CD8-positive, alpha-beta memory T cell (primary cell): ENCODE results near the gene OR6S1. TPM values are rescaled to one million over a fixed set of nuclear protein-coding genes. Genes with fewer than 3 reads are reported as not detected.
"Not testable (repeated sequence)": the region's sequence is repeated elsewhere in the genome, so short reads cannot be mapped to it uniquely, and the experiment has no call there.

Source experiments
- CTCF ChIA-PET: fragments of 350-600 bp; sonication (Branson Sonifier 250); formaldehyde crosslinking; loops from one replicate; lab custom pipeline; 2021; ENCODE audit warnings: antibody characterized with exemption; lab: Charles Lee
- POLR2A ChIA-PET: fragments of 350-600 bp; sonication (Branson Sonifier 250); formaldehyde crosslinking; loops from one replicate; lab custom pipeline; 2021; ENCODE audit warnings: antibody characterized with exemption; lab: Charles Lee
- DNase-seq, 5 donors: peaks; one replicate each; pipeline versions ENCODE4 v3.0.0 to v3.0.0-alpha.2; 2020 to 2022; ENCODE audit warnings: mixed read lengths in 1 of 5
- H3K27ac ChIP-seq: one replicate; pipeline ENCODE4 v1.7.0; 2013; ENCODE audit warnings: low read depth, mild to moderate bottlenecking, low read length, moderate library complexity
- H3K27me3 ChIP-seq: 2 replicates; pipeline ENCODE4 v1.7.0; 2013; ENCODE audit warnings: low read length, mild to moderate bottlenecking; ENCODE audit not compliant: insufficient read depth, poor library complexity, severe bottlenecking
- H3K36me3 ChIP-seq: 2 replicates; pipeline ENCODE4 v1.7.0; 2013; ENCODE audit warnings: mild to moderate bottlenecking, low read length, moderate library complexity; ENCODE audit not compliant: insufficient read depth
- H3K4me1 ChIP-seq: 2 replicates; pipeline ENCODE4 v1.7.0; 2013; ENCODE audit warnings: mild to moderate bottlenecking, low read length, moderate library complexity; ENCODE audit not compliant: insufficient read depth
- H3K4me3 ChIP-seq: 2 replicates; pipeline ENCODE4 v1.7.0; 2013; ENCODE audit warnings: mild to moderate bottlenecking, low read length
- H3K9me3 ChIP-seq: 2 replicates; pipeline ENCODE4 v1.7.0; 2013; ENCODE audit warnings: mild to moderate bottlenecking, low read length
- H3K27ac Mint-ChIP-seq, 8 donors: one replicate each; pipeline ENCODE4 v1.8.0; 2020 to 2021; ENCODE audit warnings: mixed read lengths in 8 of 8, mild to moderate bottlenecking in 6 of 8, inconsistent platforms in 3 of 8, moderate library complexity in 3 of 8
- H3K27me3 Mint-ChIP-seq, 2 donors: one replicate each; pipeline ENCODE4 v1.8.0; 2020 to 2021; ENCODE audit warnings: mixed read lengths in 2 of 2, mild to moderate bottlenecking in 1 of 2, moderate library complexity in 1 of 2
- H3K36me3 Mint-ChIP-seq, 3 donors: one replicate each; pipeline ENCODE4 v1.8.0; 2020 to 2021; ENCODE audit warnings: mixed read lengths in 3 of 3, inconsistent platforms in 1 of 3, mild to moderate bottlenecking in 1 of 3
- H3K4me1 Mint-ChIP-seq, 3 donors: one replicate each; pipeline ENCODE4 v1.8.0; 2020 to 2021; ENCODE audit warnings: mixed read lengths in 3 of 3, inconsistent platforms in 1 of 3, mild to moderate bottlenecking in 1 of 3
- H3K4me3 Mint-ChIP-seq, 7 donors: one replicate each; pipeline ENCODE4 v1.8.0; 2020 to 2021; ENCODE audit warnings: mixed read lengths in 7 of 7, mild to moderate bottlenecking in 6 of 7, moderate library complexity in 4 of 7, inconsistent platforms in 2 of 7
- H3K9me3 Mint-ChIP-seq, 5 donors: one replicate each; pipeline ENCODE4 v1.8.0; 2020 to 2022; ENCODE audit warnings: mixed read lengths in 5 of 5, mild to moderate bottlenecking in 3 of 5, moderate library complexity in 2 of 5, inconsistent platforms in 1 of 5
- polyA plus RNA-seq: library from polyadenylated mRNA; unstranded; fragments of 300-500 nt; fragmentation: Illumina TruSeq; gene quantifications from one replicate; pipeline ENCODE4 v1.2.3, GENCODE V29; 2021
- total RNA-seq, 2 experiments: library from RNA; stranded (reverse); gene quantifications; one replicate each; pipeline ENCODE4 v1.2.3, GENCODE V29; 2021

Gene OR6S1
- total and polyA plus RNA-seq, 3 experiments from 2014 or later: not detected

- H3K4me1 Mint-ChIP-seq: peaks cover 78 to 93% (median 91%) of the 10 kb centered on the region in 3 donors
Measured at GRCh38 chr14:20627346-20628027, 14.0 kb downstream of the OR6S1 start.

GRCh38 chr14:20626274-20626673 is 15.2 kb downstream of the OR6S1 start:
- no peaks in the 10 kb centered on the region for H3K27me3 ChIP-seq
- POLR2A ChIA-PET: interaction anchor here (0.9 kb wide), 1 partner anchor 13 kb away, joined by 3 read pairs; no protein-coding TSS in a partner anchor
- H3K4me3 ChIP-seq: no peak overlapping the region
- peaks cover 0 to 2% (median 0%) of the 10 kb centered on the region in 5 donors for H3K9me3 Mint-ChIP-seq
- H3K27me3 Mint-ChIP-seq: peaks cover 18 to 27% of the 10 kb centered on the region in 2 donors
- peak in 1 of 5 donors; percentile 23 for DNase-seq
- H3K4me1 ChIP-seq: peaks cover 52% of the 10 kb centered on the region
- H3K36me3 Mint-ChIP-seq: peaks cover 0 to 1% (median 0%) of the 10 kb centered on the region in 3 donors
- CTCF ChIA-PET: interaction anchor here (1.3 to 1.4 kb wide), 2 partner anchors 13 to 16 kb away, joined by 3 read pairs; no protein-coding TSS in a partner anchor
- H3K4me1 Mint-ChIP-seq: peaks cover 70 to 84% (median 82%) of the 10 kb centered on the region in 3 donors
- H3K4me3 Mint-ChIP-seq: peak overlapping the region; percentile 82 to 93 (median 86)
- H3K27ac ChIP-seq: no peak overlapping the region
- H3K36me3 ChIP-seq: no peaks in the 10 kb centered on the region
- H3K27ac Mint-ChIP-seq: peak overlapping the region in 6 of 8 donors; percentile 24 to 97 (median 62)
- H3K9me3 ChIP-seq: no peaks in the 10 kb centered on the region

More at GRCh38 chr14:20627346-20628027, 14.0 kb downstream of the OR6S1 start:
- peaks cover 0 to 1% (median 0%) of the 10 kb centered on the region in 3 donors for H3K36me3 Mint-ChIP-seq
- ChIA-PET CTCF (interaction anchor here (0.8 kb wide), 1 partner anchor 14 kb away, joined by 3 read pairs; no protein-coding TSS in a partner anchor), POLR2A (interaction anchor here (0.9 kb wide), 1 partner anchor 14 kb away, joined by 3 read pairs; no protein-coding TSS in a partner anchor)
- Histone ChIP-seq H3K27me3 (no peaks in the 10 kb centered on the region), H3K36me3 (no peaks in the 10 kb centered on the region), H3K27ac (no peak overlapping the region), H3K4me1 (peaks cover 62% of the 10 kb centered on the region), H3K9me3 (no peaks in the 10 kb centered on the region), H3K4me3 (no peak overlapping the region)
- H3K27me3 Mint-ChIP-seq: peaks cover 18 to 25% of the 10 kb centered on the region in 2 donors
- H3K27ac Mint-ChIP-seq: peak overlapping the region in 4 of 8 donors; percentile 11 to 97 (median 34)
- H3K4me3 Mint-ChIP-seq: peak overlapping the region in 5 of 7 donors; percentile 5 to 35 (median 22)
- no peak for DNase-seq
- H3K9me3 Mint-ChIP-seq: peaks cover 0 to 3% (median 0%) of the 10 kb centered on the region in 5 donors

GRCh38 chr14:20624495-20625070 is 16.9 kb downstream of the OR6S1 start:
- Mint-ChIP-seq H3K36me3 (peaks cover 0 to 1% (median 0%) of the 10 kb centered on the region in 3 donors), H3K4me1 (peaks cover 60 to 71% (median 67%) of the 10 kb centered on the region in 3 donors), H3K4me3 (peak overlapping the region; percentile 82 to 93 (median 86)), H3K27ac (peak overlapping the region in 7 of 8 donors; percentile 73 to 97 (median 84)), H3K9me3 (peaks cover 0 to 2% (median 0%) of the 10 kb centered on the region in 5 donors), H3K27me3 (peaks cover 13 to 18% of the 10 kb centered on the region in 2 donors)
- Histone ChIP-seq H3K9me3 (no peaks in the 10 kb centered on the region), H3K4me1 (peaks cover 42% of the 10 kb centered on the region), H3K4me3 (peak overlapping the region; percentile 59), H3K27ac (peak overlapping the region; percentile 17), H3K27me3 (no peaks in the 10 kb centered on the region), H3K36me3 (no peaks in the 10 kb centered on the region)
- POLR2A ChIA-PET: no interaction called here
- DNase-seq: peak in 4 of 5 donors; percentile 32 to 71 (median 44)
- CTCF ChIA-PET: no interaction called here

GRCh38 chr14:20623798-20624197 is 17.7 kb downstream of the OR6S1 start:
- H3K27me3 ChIP-seq: no peaks in the 10 kb centered on the region
- H3K9me3 Mint-ChIP-seq: peaks cover 0 to 2% (median 0%) of the 10 kb centered on the region in 5 donors
- peaks cover 42% of the 10 kb centered on the region for H3K4me1 ChIP-seq
- no peaks in the 10 kb centered on the region for H3K9me3 ChIP-seq
- DNase-seq: no peak
- peaks cover 0 to 1% (median 0%) of the 10 kb centered on the region in 3 donors for H3K36me3 Mint-ChIP-seq
- H3K4me1 Mint-ChIP-seq: peaks cover 56 to 64% (median 62%) of the 10 kb centered on the region in 3 donors
- peak overlapping the region in 2 of 8 donors; percentile 61 to 62 for H3K27ac Mint-ChIP-seq
- ChIA-PET POLR2A (interaction anchor here (1.7 kb wide), 1 partner anchor 58 kb away, joined by 4 read pairs; no protein-coding TSS in a partner anchor), CTCF (interaction anchor here (3.5 kb wide), 1 partner anchor 11 kb away, joined by 18 read pairs; no protein-coding TSS in a partner anchor)
- peak overlapping the region; percentile 82 to 93 (median 86) for H3K4me3 Mint-ChIP-seq
- H3K4me3 ChIP-seq: no peak overlapping the region
- H3K27me3 Mint-ChIP-seq: peaks cover 13 to 22% of the 10 kb centered on the region in 2 donors
- H3K27ac ChIP-seq: no peak overlapping the region
- no peaks in the 10 kb centered on the region for H3K36me3 ChIP-seq

DNA sequence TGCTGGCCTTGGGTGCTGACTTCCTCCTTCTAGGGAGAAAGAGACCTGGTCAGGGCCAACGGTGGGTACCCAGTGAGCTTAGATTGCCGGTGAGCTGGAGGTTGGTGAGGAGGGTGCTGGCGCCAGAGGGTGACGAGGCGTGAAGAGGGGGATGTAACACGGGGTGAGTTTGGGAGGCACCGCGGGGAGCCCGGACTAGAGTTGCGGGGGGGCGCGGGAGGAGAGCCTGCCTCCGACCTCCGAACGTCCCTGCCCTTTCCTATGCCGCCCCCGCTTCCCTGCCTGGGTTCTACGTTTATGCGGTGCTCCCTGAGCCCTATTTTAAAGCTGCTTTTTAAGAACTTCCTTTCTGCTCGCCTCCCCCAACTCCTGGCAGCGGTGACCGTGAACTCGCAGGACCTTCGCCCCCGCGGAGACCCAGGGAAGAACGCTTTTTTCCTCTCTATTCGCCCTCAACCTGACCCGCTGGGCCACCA is 18.6 kb downstream of the OR6S1 start:
- H3K4me1 Mint-ChIP-seq: peaks cover 52 to 58% (median 53%) of the 10 kb centered on the region in 3 donors
- H3K4me3 ChIP-seq: no peak overlapping the region
- no peak overlapping the region for H3K27ac ChIP-seq
- no peaks in the 10 kb centered on the region for H3K9me3 ChIP-seq
- H3K4me3 Mint-ChIP-seq: peak overlapping the region in 6 of 7 donors; percentile 44 to 80 (median 68)
- DNase-seq: no peak
- ChIA-PET POLR2A (interaction anchor here (1.7 kb wide), 1 partner anchor 59 kb away, joined by 4 read pairs; no protein-coding TSS in a partner anchor), CTCF (interaction anchor here (1.0 to 3.5 kb wide), 3 partner anchors 10 to 13 kb away, joined by 4 to 18 read pairs (median 4); no protein-coding TSS in a partner anchor)
- peaks cover 42% of the 10 kb centered on the region for H3K4me1 ChIP-seq
- H3K36me3 Mint-ChIP-seq: peaks cover 0 to 1% (median 0%) of the 10 kb centered on the region in 3 donors
- H3K9me3 Mint-ChIP-seq: peaks cover 0 to 2% (median 0%) of the 10 kb centered on the region in 5 donors
- H3K36me3 ChIP-seq: no peaks in the 10 kb centered on the region
- no peak overlapping the region for H3K27ac Mint-ChIP-seq
- H3K27me3 ChIP-seq: no peaks in the 10 kb centered on the region
- peaks cover 13 to 20% of the 10 kb centered on the region in 2 donors for H3K27me3 Mint-ChIP-seq

GRCh38 chr14:20620798-20621478 is 20.6 kb downstream of the OR6S1 start:
- CTCF ChIA-PET: interaction anchor here (1.3 to 3.5 kb wide), 4 partner anchors 8 to 294 kb away, joined by 3 to 18 read pairs (median 5); no protein-coding TSS in a partner anchor
- H3K4me1 Mint-ChIP-seq: peaks cover 35 to 42% (median 42%) of the 10 kb centered on the region in 3 donors

GRCh38 chr14:20619688-20620087 is 21.8 kb downstream of the OR6S1 start:
- H3K27me3 ChIP-seq, H3K27ac ChIP-seq, H3K36me3 Mint-ChIP-seq, H3K9me3 Mint-ChIP-seq, H3K4me3 Mint-ChIP-seq, H3K4me3 ChIP-seq, H3K9me3 ChIP-seq, DNase-seq, H3K27ac Mint-ChIP-seq, H3K36me3 ChIP-seq: not testable (repeated sequence)
- Mint-ChIP-seq H3K27me3 (peaks cover 4 to 20% of the 10 kb centered on the region in 2 donors), H3K4me1 (peaks cover 23 to 34% (median 32%) of the 10 kb centered on the region in 3 donors)
- POLR2A ChIA-PET: interaction anchor here (0.6 kb wide), 2 partner anchors 12 to 1415 kb away, joined by 3 to 4 read pairs; no protein-coding TSS in a partner anchor
- peaks cover 23% of the 10 kb centered on the region for H3K4me1 ChIP-seq
- CTCF ChIA-PET: interaction anchor here (1.0 to 1.6 kb wide), 2 partner anchors 10 to 351 kb away, joined by 3 to 4 read pairs; no protein-coding TSS in a partner anchor

More at GRCh38 chr14:20620798-20621478, 20.6 kb downstream of the OR6S1 start:
- Histone ChIP-seq H3K27ac (no peak overlapping the region), H3K36me3 (no peaks in the 10 kb centered on the region), H3K4me3 (no peak overlapping the region), H3K9me3 (no peaks in the 10 kb centered on the region), H3K27me3 (no peaks in the 10 kb centered on the region), H3K4me1 (peaks cover 33% of the 10 kb centered on the region)
- POLR2A ChIA-PET: no interaction called here
- Mint-ChIP-seq H3K27ac (no peak overlapping the region), H3K27me3 (peaks cover 13 to 20% of the 10 kb centered on the region in 2 donors), H3K36me3 (peaks cover 0 to 1% (median 0%) of the 10 kb centered on the region in 3 donors), H3K9me3 (peaks cover 0 to 2% (median 0%) of the 10 kb centered on the region in 5 donors), H3K4me3 (no peak overlapping the region)
- DNase-seq: no peak
